ENCODE results near the gene LIPI.
"Not testable (repeated sequence)": the region's sequence is repeated elsewhere in the genome, so short reads cannot be mapped to it uniquely, and the experiment has no call there.

The LIPI gene

GRCh38 chr21:14115646-14116045 lies 95.1 kb downstream of the LIPI start:
- no peak for DNase-seq

- DNase-seq = no peak
These were observed 96.5 kb downstream of the LIPI start for GRCh38 chr21:14114251-14114650.

GRCh38 chr21:14104564-14104963 lies 106.2 kb downstream of the LIPI start:
- not testable (repeated sequence) for DNase-seq

- DNase-seq = no peak
These were observed 111.2 kb downstream of the LIPI start for GRCh38 chr21:14099570-14099969.

- no peak for DNase-seq
These were observed 112.8 kb downstream of the LIPI start for GRCh38 chr21:14097881-14098499.

- no peak for DNase-seq
These were observed 114.2 kb downstream of the LIPI start for GRCh38 chr21:14096577-14096976.

GRCh38 chr21:14096172-14096571 lies 114.6 kb downstream of the LIPI start:
- DNase-seq = no peak

- no peak for DNase-seq
These were observed 115.7 kb downstream of the LIPI start for GRCh38 chr21:14095056-14095455.

- DNase-seq = no peak
These were observed 117.8 kb downstream of the LIPI start for GRCh38 chr21:14092834-14093560.

GRCh38 chr21:14090184-14090583 lies 120.6 kb downstream of the LIPI start:
- DNase-seq = not testable (repeated sequence)

GRCh38 chr21:14088391-14088790 lies 122.4 kb downstream of the LIPI start:
- DNase-seq = no peak

- DNase-seq = no peak
These were observed 124.2 kb downstream of the LIPI start for GRCh38 chr21:14086553-14086952.

GRCh38 chr21:14084701-14085100 lies 126.1 kb downstream of the LIPI start:
- DNase-seq = no peak

- no peak for DNase-seq
These were observed 126.7 kb downstream of the LIPI start for GRCh38 chr21:14084068-14084501.

GRCh38 chr21:14080764-14081096 lies 130.0 kb downstream of the LIPI start:
- no peak for DNase-seq

- DNase-seq = no peak
These were observed 130.6 kb downstream of the LIPI start for GRCh38 chr21:14080040-14080763.

GRCh38 chr21:14078746-14079375 lies 131.9 kb downstream of the LIPI start:
- no peak for DNase-seq

- no peak for DNase-seq
These were observed 134.5 kb downstream of the LIPI start for GRCh38 chr21:14076143-14076806.

- no peak for DNase-seq
These were observed 135.2 kb downstream of the LIPI start for GRCh38 chr21:14075346-14076142.

- no peak for DNase-seq
These were observed 136.6 kb downstream of the LIPI start for GRCh38 chr21:14074177-14074576.

- DNase-seq = no peak
These were observed 137.1 kb downstream of the LIPI start for GRCh38 chr21:14073615-14074014.
